ENCODE measurements around the gene ZSWIM4. TPM values are rescaled to one million over a fixed set of nuclear protein-coding genes. Genes with fewer than 3 reads are reported as not detected.

ZSWIM4 gene
- polyA plus RNA-seq, 1 donor (not counting 4 experiments of a cell fraction or from before 2014, with no cell fraction given): 0.71 TPM

- DNase-seq (ENCODE audit: low read depth, low spot score): no peak
- FAIRE-seq: no peak
- TF ChIP-seq CTCF (optimal IDR thresholded peaks at IDR 0.05 in 1 of 3, IDR thresholded peaks at IDR 0.05 in 1 of 3, conservative IDR thresholded peaks at IDR 0.05 in 1 of 3; ENCODE audit: extremely low read depth in 1 of 3, insufficient read depth in 2 of 3, low read length in 3 of 3) (no peak), EZH2 (IDR thresholded peaks at IDR 0.05; ENCODE audit: low read length) (no peak)
- Histone ChIP-seq H3K9ac (ENCODE audit: control insufficient read depth, extremely low read depth, insufficient read depth, low read length) (peak overlapping the region; percentile 96), H3K36me3 (ENCODE audit: control insufficient read depth in 2 of 2, extremely low read depth in 1 of 2, insufficient read depth in 2 of 2, low read length in 2 of 2) (no peaks in the 10 kb centered on the region), H3K79me2 (ENCODE audit: control insufficient read depth, insufficient read depth, low read length) (no peaks in the 10 kb centered on the region), H3K4me2 (ENCODE audit: control insufficient read depth, extremely low read depth, insufficient read depth, low read depth, low read length) (no peak overlapping the region), H3K4me3 (ENCODE audit: control insufficient read depth in 2 of 3, extremely low read depth in 1 of 3, insufficient read depth in 2 of 3, low read depth in 1 of 3, low read length in 3 of 3) (no peak overlapping the region), H3K9me3 (ENCODE audit: control insufficient read depth, low read depth, low read length) (no peaks in the 10 kb centered on the region), H3K4me1 (ENCODE audit: control insufficient read depth, extremely low read depth, insufficient read depth, low read length) (peaks cover 63% of the 10 kb centered on the region), H3K27me3 (ENCODE audit: control insufficient read depth, extremely low read depth, insufficient read depth, low read length) (no peaks in the 10 kb centered on the region), H4K20me1 (ENCODE audit: control insufficient read depth, extremely low read depth, insufficient read depth, low read length) (no peaks in the 10 kb centered on the region), H3K9me1 (ENCODE audit: control insufficient read depth, extremely low read depth, insufficient read depth, low read length) (no peaks in the 10 kb centered on the region), H2AFZ (ENCODE audit: control insufficient read depth, low read length) (no peak overlapping the region), H3K27ac (ENCODE audit: control insufficient read depth, insufficient read depth, low read length) (peak overlapping the region; percentile 100)
- dilution Hi-C loops (cut with MboI; ENCODE audit: extremely low pct_ligation_motif_present, low sequenced_read_pairs): no loop called here
These were observed 53.1 kb downstream of the ZSWIM4 start for GRCh38 chr19:13848340-13848677.

- dilution Hi-C loops (cut with MboI; ENCODE audit: extremely low pct_ligation_motif_present, low sequenced_read_pairs): no loop called here
- Histone ChIP-seq H3K9me1 (ENCODE audit: control insufficient read depth, extremely low read depth, insufficient read depth, low read length) (no peaks in the 10 kb centered on the region), H3K9me3 (ENCODE audit: control insufficient read depth, low read depth, low read length) (no peaks in the 10 kb centered on the region), H3K9ac (ENCODE audit: control insufficient read depth, extremely low read depth, insufficient read depth, low read length) (peak overlapping the region; percentile 35), H3K36me3 (ENCODE audit: control insufficient read depth in 2 of 2, extremely low read depth in 1 of 2, insufficient read depth in 2 of 2, low read length in 2 of 2) (no peaks in the 10 kb centered on the region), H3K4me2 (ENCODE audit: control insufficient read depth, extremely low read depth, insufficient read depth, low read depth, low read length) (no peak overlapping the region), H3K4me1 (ENCODE audit: control insufficient read depth, extremely low read depth, insufficient read depth, low read length) (peaks cover 58% of the 10 kb centered on the region), H2AFZ (ENCODE audit: control insufficient read depth, low read length) (no peak overlapping the region), H4K20me1 (ENCODE audit: control insufficient read depth, extremely low read depth, insufficient read depth, low read length) (no peaks in the 10 kb centered on the region), H3K4me3 (ENCODE audit: control insufficient read depth in 2 of 3, extremely low read depth in 1 of 3, insufficient read depth in 2 of 3, low read depth in 1 of 3, low read length in 3 of 3) (no peak overlapping the region), H3K27me3 (ENCODE audit: control insufficient read depth, extremely low read depth, insufficient read depth, low read length) (no peaks in the 10 kb centered on the region), H3K27ac (ENCODE audit: control insufficient read depth, insufficient read depth, low read length) (peak overlapping the region; percentile 55), H3K79me2 (ENCODE audit: control insufficient read depth, insufficient read depth, low read length) (no peaks in the 10 kb centered on the region)
- DNase-seq (ENCODE audit: low read depth, low spot score) (no peak), FAIRE-seq (no peak)
- TF ChIP-seq CTCF (optimal IDR thresholded peaks at IDR 0.05 in 1 of 3, IDR thresholded peaks at IDR 0.05 in 1 of 3, conservative IDR thresholded peaks at IDR 0.05 in 1 of 3; ENCODE audit: extremely low read depth in 1 of 3, insufficient read depth in 2 of 3, low read length in 3 of 3) (no peak), EZH2 (IDR thresholded peaks at IDR 0.05; ENCODE audit: low read length) (no peak)
These were observed 53.8 kb downstream of the ZSWIM4 start for GRCh38 chr19:13848798-13849676.

All from keratinocyte (primary cell).